ENCODE results near the gene RPS21. TPM values are rescaled to one million over a fixed set of nuclear protein-coding genes. Genes with fewer than 3 reads are reported as not detected.

Gene RPS21
- total and polyA plus RNA-seq, 9 of the 15 experiments (the other 6 are each of a cell fraction or from before 2014, with no cell fraction given) = 1,380 to 5,647 (median 3,091) TPM

- POLR2A ChIA-PET = interaction anchor here (1.1 kb wide), 1 partner anchor 14 kb away, joined by 3 read pairs; no protein-coding TSS in a partner anchor
- CTCF ChIA-PET (ENCODE audit: low intra/inter-chr PET ratio) = no interaction called here
- no peaks in the 10 kb centered on the region for H3K36me3 ChIP-seq (ENCODE audit: control insufficient read depth, insufficient read depth, low read length)
- H3K27ac ChIP-seq (ENCODE audit: extremely low read depth, low read depth, low read length) = no peak overlapping the region
- H3K79me2 ChIP-seq (ENCODE audit: control insufficient read depth, insufficient read depth, low read length) = no peaks in the 10 kb centered on the region
- FAIRE-seq (no peak), ATAC-seq (no peak), DNase-seq (ENCODE audit: extremely low read depth in 1 of 4, low spot score in 3 of 4) (no peak)
- WGBS (ENCODE audit: insufficient coverage, low coverage, missing lambda C conversion rate) = 24% methylated on average over 10 of the region's 10 CpGs
- H4K20me1 ChIP-seq (replicated peaks; ENCODE audit: control insufficient read depth, insufficient read depth, low read length) = 0 out of 2 replicates have a peak, but pooled peaks cover 3% of the 10 kb centered on the region
- intact Hi-C loops (cut with micrococcal nuclease) (no loop called here), in situ Hi-C loops (cut with MboI) (no loop called here)
- H3K9ac ChIP-seq (ENCODE audit: insufficient read depth in 1 of 2, low read depth in 2 of 2, low read length in 2 of 2) = no peak overlapping the region
- H3K9me3 ChIP-seq (replicated peaks; ENCODE audit: control insufficient read depth, insufficient read depth, low read depth, low read length) = no peaks in the 10 kb centered on the region
- TF ChIP-seq MAZ (CRISPR knock-in tag; conservative IDR thresholded peaks at IDR 0.05 in 1 of 2, IDR thresholded peaks at IDR 0.05 in 1 of 2) = no peak
- TF ChIP-seq SLC30A9 (CRISPR knock-in tag; IDR thresholded peaks at IDR 0.05) = no peak
- TF ChIP-seq ZNF512 (tag; IDR thresholded peaks at IDR 0.05) = no peak
- peaks cover 12 to 81% of the 10 kb centered on the region in 2 experiments; a peak in 4 of 5 replicates for H3K27me3 ChIP-seq (ENCODE audit: control insufficient read depth in 2 of 2, insufficient read depth in 2 of 2, low read length in 2 of 2)
- no peak overlapping the region for H3K4me2 ChIP-seq (ENCODE audit: insufficient read depth, low read length)
- H3K4me1 ChIP-seq (replicated peaks in 1 of 2; ENCODE audit: control insufficient read depth in 2 of 2, insufficient read depth in 2 of 2, low read length in 2 of 2) = peaks cover 0 to 56% of the 10 kb centered on the region in 2 experiments; a peak in 2 of 5 replicates
- no peak overlapping the region for H2AFZ ChIP-seq (ENCODE audit: low read depth, low read length)
- no TSS peak for BruUV-seq (replicated peaks)
- no peak overlapping the region for H3K4me3 ChIP-seq
- no peaks in the 10 kb centered on the region for H3K9me1 ChIP-seq (ENCODE audit: control insufficient read depth, insufficient read depth, low read length)
These were observed 41.1 kb downstream of the RPS21 start for GRCh38 chr20:62428002-62428372.
